Left ventricle myocardium inferior (tissue), 1 donor: Measurements from ENCODE around the gene ERG. TPM values are rescaled to one million over a fixed set of nuclear protein-coding genes. Genes with fewer than 3 reads are reported as not detected.

ENCODE experiments used
- DNase-seq: peaks from one replicate; pipeline ENCODE4 v3.0.0-alpha.2; 2020
- H3K27ac ChIP-seq: fragments of 200-600 bp; replicated peaks from 2 replicates; pipeline ENCODE4 v1.8.0; 2021
- H3K27me3 ChIP-seq: fragments of 200-600 bp; 2 replicates; pipeline ENCODE4 v1.8.0; 2021; ENCODE audit warnings: low read depth
- H3K36me3 ChIP-seq: fragments of 200-600 bp; 2 replicates; pipeline ENCODE4 v1.8.0; 2021
- H3K4me1 ChIP-seq: fragments of 200-600 bp; 2 replicates; pipeline ENCODE4 v1.8.0; 2021
- H3K4me3 ChIP-seq: fragments of 200-600 bp; 2 replicates; pipeline ENCODE4 v1.8.0; 2021; ENCODE audit warnings: mild to moderate bottlenecking, moderate library complexity
- H3K9me3 ChIP-seq: fragments of 200-600 bp; replicated peaks from 2 replicates; pipeline ENCODE4 v1.8.0; 2021
- intact Hi-C: fragments of 100-400 bp; cut with micrococcal nuclease; formaldehyde crosslinking; loops from one replicate; pipeline ENCODE4 v1.11.0; 2022
- total RNA-seq: library from RNA; stranded (reverse); fragmentation: NEBNext Ultra II Directional; extraction: Animal tissue kit (Norgen Biotek cat#: 25700); gene quantifications from one replicate; pipeline ENCODE4 v1.2.1, GENCODE V29; 2021
- TF ChIP-seq, protein P1 (sequence below): fragments of 200-600 bp; IDR thresholded peaks from 2 replicates; pipeline ENCODE4 v1.8.0; 2021; ENCODE audit warnings: antibody characterized with exemption, mild to moderate bottlenecking, borderline replicate concordance
- donor health status: DM: no; HTN: yes; CAD: no; lungs with severe emphysema.

Gene ERG
- total RNA-seq, 1 donor from 2014 or later = 17.3 TPM

DNA sequence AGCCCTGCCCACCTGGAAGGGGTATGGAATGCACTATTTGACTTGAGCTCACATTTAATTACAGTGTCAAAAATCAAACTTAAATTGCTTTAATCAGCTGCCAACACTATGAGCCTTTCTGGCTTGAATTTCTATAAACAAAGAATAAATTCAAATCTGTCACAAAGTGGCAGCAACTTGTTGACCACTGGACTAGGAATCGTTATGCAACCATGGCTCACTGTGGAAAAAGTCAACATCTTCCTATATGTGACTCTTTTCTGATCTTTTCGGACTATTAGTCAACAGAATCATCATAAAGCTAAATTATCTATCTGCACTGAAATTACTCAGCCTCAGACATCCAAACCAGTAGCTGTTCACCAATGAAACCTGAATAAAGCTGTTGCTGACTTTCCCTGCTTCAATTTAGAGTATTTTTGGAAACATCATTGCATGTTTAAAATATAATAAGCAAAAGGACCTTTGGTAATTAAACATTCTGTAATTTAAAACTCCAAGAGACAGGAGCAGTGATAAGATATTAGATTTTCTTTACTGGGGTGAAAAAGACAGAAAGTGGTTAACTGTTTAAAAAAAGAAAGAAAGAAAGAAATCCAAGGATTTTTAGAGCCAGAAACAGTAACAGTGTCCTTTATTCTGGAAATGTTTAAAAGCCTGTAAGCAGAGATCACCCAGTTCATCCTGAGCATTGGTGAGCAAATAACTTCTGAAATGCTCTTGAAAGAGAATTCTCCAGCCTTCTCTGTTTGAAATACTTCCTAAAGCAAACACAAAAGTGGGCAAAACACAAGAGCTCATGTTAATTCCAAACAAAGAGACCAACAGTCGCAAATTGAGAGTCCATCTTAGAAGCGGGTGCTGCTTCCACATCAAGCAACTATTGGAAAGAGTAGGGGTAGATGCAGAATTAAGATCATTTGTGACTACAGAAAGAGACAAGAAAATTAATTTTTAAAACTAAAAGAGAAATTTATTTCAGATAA lies 26.2 kb upstream of the ERG start:
- no peaks in the 10 kb centered on the region for H3K36me3 ChIP-seq
- H3K9me3 ChIP-seq = no peaks in the 10 kb centered on the region
- H3K27me3 ChIP-seq = peaks cover 31% of the 10 kb centered on the region
- no peaks in the 10 kb centered on the region for H3K4me1 ChIP-seq
- DNase-seq = no peak
- no peak overlapping the region for H3K4me3 ChIP-seq
- intact Hi-C loops = no loop called here
- H3K27ac ChIP-seq = no peak overlapping the region
- TF ChIP-seq, protein P1, sequence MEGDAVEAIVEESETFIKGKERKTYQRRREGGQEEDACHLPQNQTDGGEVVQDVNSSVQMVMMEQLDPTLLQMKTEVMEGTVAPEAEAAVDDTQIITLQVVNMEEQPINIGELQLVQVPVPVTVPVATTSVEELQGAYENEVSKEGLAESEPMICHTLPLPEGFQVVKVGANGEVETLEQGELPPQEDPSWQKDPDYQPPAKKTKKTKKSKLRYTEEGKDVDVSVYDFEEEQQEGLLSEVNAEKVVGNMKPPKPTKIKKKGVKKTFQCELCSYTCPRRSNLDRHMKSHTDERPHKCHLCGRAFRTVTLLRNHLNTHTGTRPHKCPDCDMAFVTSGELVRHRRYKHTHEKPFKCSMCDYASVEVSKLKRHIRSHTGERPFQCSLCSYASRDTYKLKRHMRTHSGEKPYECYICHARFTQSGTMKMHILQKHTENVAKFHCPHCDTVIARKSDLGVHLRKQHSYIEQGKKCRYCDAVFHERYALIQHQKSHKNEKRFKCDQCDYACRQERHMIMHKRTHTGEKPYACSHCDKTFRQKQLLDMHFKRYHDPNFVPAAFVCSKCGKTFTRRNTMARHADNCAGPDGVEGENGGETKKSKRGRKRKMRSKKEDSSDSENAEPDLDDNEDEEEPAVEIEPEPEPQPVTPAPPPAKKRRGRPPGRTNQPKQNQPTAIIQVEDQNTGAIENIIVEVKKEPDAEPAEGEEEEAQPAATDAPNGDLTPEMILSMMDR = no peak

DNA sequence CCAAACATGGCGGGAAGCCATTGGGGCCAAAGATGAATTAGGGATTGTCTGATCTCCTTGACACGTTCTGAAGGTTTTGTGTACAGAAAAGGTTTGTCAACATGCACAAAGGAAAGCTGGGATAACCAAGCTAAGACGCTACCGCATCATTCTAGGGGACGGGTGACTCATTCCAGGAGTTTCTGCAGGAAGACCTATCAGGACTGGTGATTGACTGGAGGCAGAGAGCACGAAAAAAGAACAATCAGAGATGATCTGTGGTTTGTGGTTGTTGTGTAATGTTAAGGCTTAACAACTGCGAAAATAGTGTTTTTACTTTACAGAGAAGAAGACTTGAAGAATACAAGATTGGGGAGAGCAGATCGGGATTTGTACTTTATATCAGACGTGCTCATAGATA lies 22.2 kb upstream of the ERG start:
- intact Hi-C loops = no loop called here

DNA sequence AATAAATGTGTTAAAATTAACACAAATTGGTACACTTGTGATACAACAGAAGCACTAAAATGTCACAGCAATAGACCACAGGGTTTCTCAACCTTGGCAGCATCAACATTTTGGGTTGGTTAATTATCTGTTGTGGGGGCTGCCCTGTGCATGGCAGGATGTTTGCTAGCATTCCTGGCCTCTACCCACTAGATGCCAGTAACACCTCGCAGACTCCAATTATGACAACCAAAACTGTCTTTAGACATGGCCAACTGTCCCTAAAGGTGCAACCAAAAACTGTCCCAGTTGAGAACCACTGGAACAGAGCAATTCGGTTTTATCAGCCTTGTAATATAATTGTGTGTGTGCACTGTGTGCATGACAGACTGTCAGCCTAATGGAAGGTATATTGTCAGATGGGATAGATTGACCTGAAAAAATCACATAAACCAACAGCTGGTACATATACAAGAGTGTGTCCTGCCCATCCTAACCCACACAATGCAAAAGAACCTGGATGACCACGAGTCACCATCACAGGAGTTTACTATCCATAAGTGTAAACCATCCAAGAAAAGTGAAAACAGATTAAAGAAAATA lies 13.5 kb upstream of the ERG start:
- no peak overlapping the region for H3K27ac ChIP-seq
- H3K27me3 ChIP-seq = no peaks in the 10 kb centered on the region
- H3K4me3 ChIP-seq = no peak overlapping the region
- peaks cover 14% of the 10 kb centered on the region for H3K9me3 ChIP-seq
- DNase-seq = no peak
- peaks cover 9% of the 10 kb centered on the region for H3K4me1 ChIP-seq
- H3K36me3 ChIP-seq = no peaks in the 10 kb centered on the region
- intact Hi-C loops = no loop called here
- TF ChIP-seq, protein P1 = no peak

More for the DNA sequence above, 22.2 kb upstream of the ERG start:
- Histone ChIP-seq H3K36me3 (no peaks in the 10 kb centered on the region), H3K4me1 (no peaks in the 10 kb centered on the region), H3K27ac (no peak overlapping the region), H3K4me3 (no peak overlapping the region), H3K9me3 (peaks cover 15% of the 10 kb centered on the region), H3K27me3 (peaks cover 33% of the 10 kb centered on the region)
- TF ChIP-seq, protein P1 = no peak
- DNase-seq = no peak

DNA sequence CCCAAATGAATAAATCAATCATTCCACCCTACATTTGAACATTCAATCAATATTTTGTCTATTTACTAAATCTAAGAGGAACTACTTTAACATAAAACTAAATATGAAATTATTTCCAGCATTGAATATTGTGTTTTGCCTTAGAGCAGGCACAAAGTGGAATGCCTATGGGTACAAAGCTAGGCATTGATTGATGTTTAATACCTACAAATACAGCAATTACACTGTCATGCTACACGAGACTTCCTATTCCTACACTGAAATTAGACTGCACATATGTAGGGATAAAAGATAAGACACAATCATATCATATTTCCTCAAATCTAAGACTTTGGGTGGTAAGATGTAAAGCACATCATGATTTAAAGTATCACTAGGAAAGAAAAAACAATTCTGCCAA lies 12.9 kb upstream of the ERG start:
- Histone ChIP-seq H3K36me3 (no peaks in the 10 kb centered on the region), H3K4me3 (no peak overlapping the region), H3K27ac (no peak overlapping the region), H3K9me3 (peaks cover 10% of the 10 kb centered on the region), H3K4me1 (peaks cover 15% of the 10 kb centered on the region), H3K27me3 (no peaks in the 10 kb centered on the region)
- DNase-seq = no peak
- intact Hi-C loops = no loop called here
- TF ChIP-seq, protein P1 = no peak

DNA sequence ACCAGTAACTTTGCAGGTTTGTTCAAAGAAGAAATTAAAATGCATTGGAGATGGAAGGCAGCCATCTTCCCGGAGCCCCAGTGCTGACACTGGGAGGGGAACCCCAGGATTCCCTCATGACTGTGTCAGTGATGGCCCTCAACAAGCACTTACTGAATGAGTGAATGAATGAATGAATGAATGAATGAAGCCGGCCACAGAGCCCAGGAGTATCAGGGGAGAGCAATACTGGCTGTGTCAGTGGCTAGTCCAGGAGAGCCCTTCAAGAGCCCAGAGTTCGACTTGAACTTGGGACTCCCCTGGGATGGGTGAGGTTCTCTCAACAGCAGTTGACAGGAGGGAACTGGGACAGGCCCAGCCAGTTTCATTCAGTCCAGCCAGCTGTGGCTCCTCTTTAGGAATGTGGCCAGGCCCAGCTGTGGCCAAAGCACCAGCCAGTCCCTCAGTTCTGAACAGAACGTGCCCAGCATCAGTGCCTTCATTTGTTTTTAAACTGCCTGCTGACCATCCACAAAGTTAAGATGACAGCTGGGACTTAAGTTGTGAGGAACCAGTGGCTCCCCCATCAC lies 9.2 kb upstream of the ERG start:
- intact Hi-C loops = loop anchor here (10.0 kb wide), 2 partner anchors 207 to 637 kb away; no protein-coding TSS in a partner anchor
- H3K36me3 ChIP-seq = no peaks in the 10 kb centered on the region
- TF ChIP-seq, protein P1 = no peak
- H3K4me1 ChIP-seq = peaks cover 29% of the 10 kb centered on the region
- no peaks in the 10 kb centered on the region for H3K9me3 ChIP-seq
- H3K27me3 ChIP-seq = no peaks in the 10 kb centered on the region
- DNase-seq = no peak
- H3K27ac ChIP-seq = no peak overlapping the region
- H3K4me3 ChIP-seq = no peak overlapping the region
